GM18511 (cell line): ENCODE results near the gene HK1.
A peak's percentile ranks its signal among the peaks of the same experiment; 100 is the strongest.
"Not testable (repeated sequence)": the region's sequence is repeated elsewhere in the genome, so short reads cannot be mapped to it uniquely, and the experiment has no call there.

Experiments
- ATAC-seq: cut with Tn5 transposase; IDR thresholded peaks from one replicate; pipeline ENCODE4 v1.9.1; 2021; ENCODE audit warnings: mild to moderate bottlenecking, moderate library complexity; ENCODE audit not compliant: unreplicated experiment

Gene HK1

GRCh38 chr10:69326692-69327091 is 48.4 kb downstream of the HK1 start:
- ATAC-seq: no peak

GRCh38 chr10:69327463-69328379 is 49.4 kb downstream of the HK1 start:
- ATAC-seq: peak; percentile 97

DNA sequence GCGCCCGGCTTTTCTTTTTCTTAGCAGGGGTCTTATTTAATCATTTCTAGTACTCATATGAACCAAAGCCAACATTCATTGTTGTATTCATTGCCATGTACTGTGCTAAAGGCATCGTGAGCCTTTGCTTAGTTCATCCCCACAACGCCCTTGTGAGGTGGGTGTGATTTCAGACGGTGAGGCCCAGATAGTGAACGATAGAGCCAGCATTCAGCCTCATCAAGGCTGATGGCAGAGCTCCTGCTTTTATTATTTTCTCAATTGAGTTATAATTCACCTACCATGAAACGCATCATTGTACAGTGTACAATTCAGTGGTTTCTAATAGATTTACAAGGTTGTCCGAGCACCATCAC is 50.1 kb downstream of the HK1 start:
- peak; percentile 7 for ATAC-seq

- ATAC-seq: not testable (repeated sequence)
These were observed 50.6 kb downstream of the HK1 start for GRCh38 chr10:69328888-69329287.

GRCh38 chr10:69329721-69330178 is 51.5 kb downstream of the HK1 start:
- ATAC-seq: no peak

- ATAC-seq: no peak
These were observed 52.9 kb downstream of the HK1 start for GRCh38 chr10:69331161-69331560.

- ATAC-seq: no peak
These were observed 54.1 kb downstream of the HK1 start for GRCh38 chr10:69332278-69333010.

DNA sequence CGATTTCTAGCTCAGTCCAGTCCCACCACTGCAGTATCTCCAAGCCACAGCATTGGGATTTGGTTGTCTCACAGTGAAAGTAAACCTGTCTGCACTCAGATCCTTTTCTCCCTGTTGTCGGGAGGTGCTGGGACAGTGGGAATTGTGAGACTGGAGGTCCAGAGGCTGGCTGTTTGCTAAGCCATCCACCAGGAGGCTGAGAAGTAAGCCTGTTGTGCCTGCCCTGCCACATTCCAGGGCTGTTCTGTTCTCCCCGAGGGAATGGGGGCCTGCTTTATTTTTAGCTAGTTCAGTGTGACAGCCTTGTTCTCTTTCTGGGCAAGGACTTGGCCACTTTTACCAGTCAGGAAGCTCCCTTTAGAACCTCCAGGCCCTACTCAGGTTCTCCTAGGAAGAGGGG is 54.9 kb downstream of the HK1 start:
- no peak for ATAC-seq

DNA sequence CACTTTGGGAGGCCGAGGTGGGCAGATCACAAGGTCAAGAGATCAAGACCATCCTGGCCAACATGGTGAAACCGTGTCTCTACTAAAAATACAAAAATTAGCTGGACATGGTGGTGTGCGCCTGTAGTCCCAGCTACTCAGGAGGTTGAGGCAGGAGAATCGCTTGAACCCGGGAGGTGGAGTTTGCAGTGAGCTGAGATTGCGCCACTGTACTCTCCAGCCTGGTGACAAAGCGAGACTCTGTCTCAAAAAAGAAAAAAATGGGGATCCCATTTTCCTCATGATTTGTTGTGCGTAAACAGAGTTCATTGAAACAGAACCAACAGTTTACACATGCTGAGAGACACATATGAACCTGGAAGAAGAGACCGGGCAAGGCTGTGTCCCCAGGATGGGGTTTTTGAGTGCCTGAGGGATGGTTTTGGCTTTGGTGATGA is 55.6 kb downstream of the HK1 start:
- ATAC-seq: not testable (repeated sequence)

DNA sequence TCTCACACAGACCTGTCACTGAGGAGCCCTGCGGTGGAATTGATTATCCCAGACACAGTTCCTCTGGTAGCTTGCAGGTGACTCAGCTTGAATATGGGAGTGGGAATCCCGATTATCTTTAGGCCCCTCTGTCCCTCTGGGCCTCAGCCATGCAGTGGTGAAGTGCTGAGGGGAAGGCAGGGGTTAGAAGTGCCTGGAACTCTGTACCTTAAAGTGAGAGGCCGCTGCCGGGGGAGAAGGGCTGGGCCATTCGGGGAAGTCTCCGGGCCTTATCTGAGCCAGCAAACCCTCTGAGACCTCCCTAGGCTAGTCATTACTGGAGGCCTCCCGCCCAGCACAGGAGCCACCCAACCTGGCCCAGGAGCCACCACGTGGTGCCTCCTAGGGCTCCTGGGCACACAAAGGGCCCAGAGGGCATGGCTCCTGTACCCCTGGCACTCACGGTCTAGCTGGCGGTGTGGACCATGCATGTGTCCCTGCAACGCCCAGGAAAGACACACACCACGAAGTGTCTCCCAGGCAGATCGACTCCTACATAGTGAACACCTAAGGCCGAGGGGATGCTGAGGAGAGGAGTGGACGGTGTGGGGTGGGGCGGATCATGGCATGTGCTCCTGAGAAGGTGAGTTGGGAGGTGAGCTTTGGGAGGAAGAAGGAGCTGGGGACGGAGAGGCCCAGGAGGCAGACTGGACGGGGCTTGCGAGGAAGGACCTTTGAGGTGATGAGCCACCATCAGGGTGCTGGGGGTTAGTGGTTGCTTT is 56.2 kb downstream of the HK1 start:
- ATAC-seq: no peak

DNA sequence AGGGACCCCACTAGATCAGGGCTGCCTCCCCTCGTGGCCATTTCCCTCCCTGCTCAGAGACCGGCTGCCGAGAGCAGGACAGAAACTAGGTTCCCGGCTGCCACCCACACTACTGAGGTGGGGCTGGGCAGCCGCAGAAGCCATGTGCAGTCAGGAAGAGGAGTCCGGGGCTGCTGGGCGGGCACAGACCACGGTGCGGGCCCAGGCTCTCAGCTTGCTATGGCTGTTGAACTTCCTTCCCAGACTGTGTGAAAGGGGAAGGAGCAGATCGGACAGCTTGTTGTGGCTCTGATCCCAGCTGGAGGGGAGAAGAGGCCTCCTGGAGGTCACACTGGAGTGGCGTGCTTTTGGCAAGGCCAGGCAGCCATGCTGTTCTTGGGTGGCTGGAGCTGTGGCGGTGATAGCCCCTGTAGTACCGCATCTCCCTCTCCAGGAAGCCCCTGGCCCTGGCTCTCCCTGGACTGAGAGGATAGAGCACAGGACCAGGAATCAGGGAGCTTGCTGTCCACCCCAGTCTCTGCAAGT is 56.8 kb downstream of the HK1 start:
- ATAC-seq: no peak

DNA sequence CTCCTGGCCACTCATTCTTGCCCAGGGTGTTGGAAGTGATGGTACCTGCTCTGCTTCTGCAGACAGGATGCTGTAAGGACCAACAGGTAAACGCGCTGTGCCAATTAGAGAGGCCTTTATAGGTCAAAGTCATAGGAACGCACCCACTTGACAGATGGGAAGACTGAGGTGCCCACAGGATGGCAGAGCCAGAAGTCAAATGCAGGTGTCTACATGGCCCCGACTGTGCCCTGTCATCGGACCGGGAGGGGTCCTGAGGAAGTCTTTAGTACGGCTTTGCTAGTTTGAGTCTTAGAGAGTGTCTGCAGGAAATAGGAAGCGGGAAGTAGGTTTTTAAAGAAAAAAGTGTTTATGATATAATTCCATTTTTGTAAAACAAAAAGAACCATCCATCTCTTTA is 57.3 kb downstream of the HK1 start:
- ATAC-seq: no peak

GRCh38 chr10:69336952-69337295 is 58.6 kb downstream of the HK1 start:
- ATAC-seq: no peak

DNA sequence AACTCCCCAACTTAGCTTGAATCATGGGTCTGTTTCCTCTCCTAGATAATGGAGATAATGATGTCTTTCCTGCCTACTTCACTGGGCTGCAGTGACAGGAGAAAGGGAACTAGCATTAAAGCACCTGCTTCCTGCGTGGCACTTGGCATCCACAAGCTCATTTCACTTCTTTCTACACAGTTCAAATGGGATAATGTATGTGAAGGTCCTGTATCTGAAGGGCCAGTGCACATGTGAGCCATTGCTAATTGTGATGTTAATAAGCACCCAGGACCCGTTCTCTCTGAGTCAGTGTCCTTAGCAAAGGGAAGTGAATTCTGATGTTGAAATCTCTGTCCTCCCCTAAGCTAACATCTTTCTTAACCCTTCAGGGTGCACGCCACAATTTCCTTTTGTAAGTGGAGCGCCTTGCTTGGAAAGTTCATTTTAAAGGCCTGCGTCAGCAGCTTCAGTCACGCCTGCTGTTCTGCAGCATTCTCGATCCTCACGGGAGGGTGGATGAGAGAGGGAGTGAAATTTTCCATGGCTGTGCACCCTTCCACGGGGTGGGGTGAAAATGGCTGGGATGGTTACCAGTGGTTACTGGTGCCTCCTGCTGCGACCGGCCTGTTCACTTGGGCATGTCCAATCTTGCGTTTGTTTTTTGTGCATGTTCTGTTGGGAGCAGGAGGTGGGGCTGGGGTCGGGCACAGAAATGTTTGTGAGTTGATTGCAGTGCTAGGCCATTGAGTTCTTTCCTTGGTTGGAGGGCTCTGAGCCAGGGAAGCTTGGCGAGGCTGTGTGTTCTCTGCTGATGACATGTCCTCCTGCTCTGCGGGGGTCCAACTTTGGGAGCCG is 59.2 kb downstream of the HK1 start:
- no peak for ATAC-seq

DNA sequence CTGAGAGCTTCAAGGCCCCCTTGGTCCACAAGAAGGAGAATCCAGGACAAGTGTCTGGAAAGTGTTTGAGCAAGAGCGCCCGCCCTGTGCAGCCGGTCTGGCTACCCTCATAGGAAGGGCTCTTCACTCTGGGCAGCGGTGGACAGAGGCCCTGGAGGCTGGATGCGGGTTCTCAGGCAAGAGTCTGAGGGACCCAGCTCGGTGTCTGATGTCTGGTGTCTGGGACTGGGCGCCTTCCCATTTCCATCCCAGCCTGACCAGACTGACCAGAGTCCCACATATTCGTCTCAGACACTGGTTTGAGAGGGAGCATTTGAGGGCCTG is 59.8 kb downstream of the HK1 start:
- ATAC-seq: no peak

GRCh38 chr10:69338547-69339450 is 60.5 kb downstream of the HK1 start:
- no peak for ATAC-seq

DNA sequence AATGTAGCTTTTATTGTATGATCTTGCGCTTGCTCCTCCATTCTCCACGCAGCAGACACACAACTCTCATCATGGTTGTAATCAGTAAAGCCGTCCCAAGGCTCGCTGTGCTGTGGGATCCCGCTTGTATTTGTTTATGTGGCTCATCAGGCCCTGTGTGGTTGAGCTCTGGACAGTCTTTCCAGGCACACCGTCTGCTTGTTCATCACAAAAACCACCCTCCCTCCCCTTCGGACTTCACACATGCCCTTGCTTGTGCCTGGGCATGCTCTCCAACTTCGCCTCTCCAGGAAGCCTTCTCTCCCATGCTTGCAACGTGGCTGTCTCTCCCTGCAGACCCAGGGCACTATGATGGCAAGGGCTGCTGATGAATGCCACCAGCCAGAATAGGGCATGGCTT is 62.4 kb downstream of the HK1 start:
- no peak for ATAC-seq

DNA sequence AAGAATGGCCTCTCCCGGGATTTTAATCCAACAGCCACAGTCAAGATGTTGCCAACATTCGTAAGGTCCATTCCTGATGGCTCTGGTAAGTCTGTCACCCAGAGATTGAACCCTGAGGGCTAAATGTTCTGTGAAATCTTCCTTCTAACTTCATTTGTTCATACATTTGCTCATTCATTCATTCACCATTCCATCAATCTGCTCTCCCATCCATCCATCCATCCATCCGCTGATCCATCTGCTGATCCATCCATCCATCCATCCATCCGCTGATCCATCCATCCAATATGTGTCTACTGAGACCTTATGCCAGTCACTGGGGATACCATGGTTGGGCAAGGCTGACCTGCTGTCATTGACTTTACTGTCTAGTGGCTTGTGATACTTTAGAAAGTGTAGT is 65.6 kb downstream of the HK1 start:
- no peak for ATAC-seq

- peak; percentile 78 for ATAC-seq
These were observed 66.4 kb downstream of the HK1 start for GRCh38 chr10:69344591-69345252.
